H9 (cell line): ENCODE measurements around the gene BMPER. TPM values are rescaled to one million over a fixed set of nuclear protein-coding genes. Genes with fewer than 3 reads are reported as not detected.

Experiments used
- DNase-seq: peaks from one replicate; pipeline ENCODE4 v3.0.0-alpha.2; 2017
- H2AFZ ChIP-seq: one replicate; pipeline ENCODE4 v1.6.1; 2013; ENCODE audit warnings: mild to moderate bottlenecking, low read length, control low read depth, moderate library complexity
- H2AK5ac ChIP-seq: 2 replicates; pipeline ENCODE4 v1.6.1; 2013; ENCODE audit warnings: low read length, control low read depth, mixed read lengths; ENCODE audit not compliant: insufficient read length
- H2BK120ac ChIP-seq: one replicate; pipeline ENCODE4 v1.6.1; 2013; ENCODE audit warnings: low read depth, mild to moderate bottlenecking, low read length, control low read depth, inconsistent platforms; ENCODE audit not compliant: poor library complexity, severe bottlenecking
- H2BK12ac ChIP-seq: 2 replicates; pipeline ENCODE4 v1.6.1; 2013; ENCODE audit warnings: low read length, control low read depth, mixed read lengths, low read depth; ENCODE audit not compliant: insufficient read length
- H2BK15ac ChIP-seq: 2 replicates; pipeline ENCODE4 v1.6.1; 2013; ENCODE audit warnings: low read depth, low read length, control low read depth
- H2BK20ac ChIP-seq: one replicate; pipeline ENCODE4 v1.6.1; 2013; ENCODE audit warnings: low read depth, mild to moderate bottlenecking, low read length, control low read depth, inconsistent platforms; ENCODE audit not compliant: poor library complexity, severe bottlenecking
- H2BK5ac ChIP-seq: 2 replicates; pipeline ENCODE4 v1.6.1; 2013; ENCODE audit warnings: low read length, control low read depth, mixed read lengths; ENCODE audit not compliant: insufficient read length
- H3K14ac ChIP-seq: 2 replicates; pipeline ENCODE4 v1.6.1; 2013; ENCODE audit warnings: low read length, control low read depth; ENCODE audit not compliant: insufficient read depth
- H3K18ac ChIP-seq: 2 replicates; pipeline ENCODE4 v1.6.1; 2013; ENCODE audit warnings: low read depth, mild to moderate bottlenecking, mixed read lengths, low read length, control low read depth; ENCODE audit not compliant: insufficient read length
- H3K23ac ChIP-seq: 2 replicates; pipeline ENCODE4 v1.6.1; 2013; ENCODE audit warnings: low read length, control low read depth, mixed read lengths, low read depth; ENCODE audit not compliant: insufficient read length
- H3K23me2 ChIP-seq: 2 replicates; pipeline ENCODE4 v1.6.1; 2013; ENCODE audit warnings: low read depth, mild to moderate bottlenecking, mixed read lengths, low read length, control low read depth; ENCODE audit not compliant: insufficient read length, poor library complexity, severe bottlenecking
- H3K27ac ChIP-seq: 2 replicates; pipeline ENCODE4 v1.5.1; 2013; ENCODE audit warnings: low read length, control low read depth, mixed read lengths, low read depth; ENCODE audit not compliant: insufficient read length
- H3K27me3 ChIP-seq: 2 replicates; pipeline ENCODE4 v1.6.1; 2013; ENCODE audit warnings: low read length, control low read depth, inconsistent platforms; ENCODE audit not compliant: insufficient read depth
- H3K4ac ChIP-seq: 2 replicates; pipeline ENCODE4 v1.6.1; 2013; ENCODE audit warnings: low read depth, mild to moderate bottlenecking, control low read depth, inconsistent platforms, low read length, moderate library complexity
- H3K4me1 ChIP-seq: 2 replicates; pipeline ENCODE4 v1.6.1; 2013; ENCODE audit warnings: low read length, control low read depth, inconsistent platforms; ENCODE audit not compliant: insufficient read depth
- H3K4me2 ChIP-seq: 2 replicates; pipeline ENCODE4 v1.6.1; 2013; ENCODE audit warnings: low read length, control low read depth, mixed read lengths; ENCODE audit not compliant: insufficient read length, insufficient read depth
- H3K56ac ChIP-seq: 2 replicates; pipeline ENCODE4 v1.6.1; 2013; ENCODE audit warnings: low read depth, mild to moderate bottlenecking, mixed read lengths, low read length, control low read depth; ENCODE audit not compliant: insufficient read length
- H3K79me1 ChIP-seq: 2 replicates; pipeline ENCODE4 v1.6.1; 2013; ENCODE audit warnings: low read depth, mild to moderate bottlenecking, moderate library complexity, low read length, control low read depth, inconsistent platforms; ENCODE audit not compliant: insufficient read depth, poor library complexity, severe bottlenecking
- H3K79me2 ChIP-seq: 2 replicates; pipeline ENCODE4 v1.6.1; 2013; ENCODE audit warnings: low read length, control low read depth, inconsistent platforms; ENCODE audit not compliant: insufficient read depth
- H3K9ac ChIP-seq: 2 replicates; pipeline ENCODE4 v1.6.1; 2013; ENCODE audit warnings: low read length, control low read depth, mixed read lengths; ENCODE audit not compliant: insufficient read length; ENCODE audit errors: extremely low read depth
- H3K9me3 ChIP-seq: one replicate; pipeline ENCODE4 v1.6.1; 2013; ENCODE audit warnings: low read depth, low read length, inconsistent platforms; ENCODE audit not compliant: control insufficient read depth
- H3T11ph ChIP-seq: one replicate; pipeline ENCODE4 v1.6.1; 2013; ENCODE audit warnings: mild to moderate bottlenecking, low read length, control low read depth, inconsistent platforms
- H4K20me1 ChIP-seq: one replicate; pipeline ENCODE4 v1.6.1; 2013; ENCODE audit not compliant: control insufficient read depth, insufficient read length, insufficient read depth
- H4K5ac ChIP-seq: 2 replicates; pipeline ENCODE4 v1.6.1; 2013; ENCODE audit warnings: low read depth, mild to moderate bottlenecking, mixed read lengths, low read length, control low read depth; ENCODE audit not compliant: insufficient read length
- H4K8ac ChIP-seq: replicated peaks from 2 replicates; pipeline ENCODE4 v1.6.1; 2013; ENCODE audit warnings: low read length, control low read depth, mixed read lengths, low read depth; ENCODE audit not compliant: insufficient read length
- H4K91ac ChIP-seq: 2 replicates; pipeline ENCODE4 v1.6.1; 2013; ENCODE audit warnings: low read depth, mild to moderate bottlenecking, moderate library complexity, mixed read lengths, low read length, control low read depth; ENCODE audit not compliant: insufficient read length
- H3K27ac Mint-ChIP-seq, 3 experiments: 2 replicates in 2 of 3; 3 replicates in 1 of 3; pipeline ENCODE4 v1.8.0; 2020 to 2021; ENCODE audit warnings: mixed read lengths in 3 of 3, mild to moderate bottlenecking in 1 of 3, moderate library complexity in 1 of 3
- H3K27me3 Mint-ChIP-seq: 2 replicates; pipeline ENCODE4 v1.8.0; 2021; ENCODE audit warnings: low read depth, mild to moderate bottlenecking, moderate library complexity, mixed read lengths
- H3K36me3 Mint-ChIP-seq, 3 experiments: 2 replicates in 2 of 3; 3 replicates in 1 of 3; pipeline ENCODE4 v1.8.0; 2020 to 2021; ENCODE audit warnings: low read depth in 3 of 3, mixed read lengths in 3 of 3; ENCODE audit not compliant: insufficient read depth in 1 of 3
- H3K4me1 Mint-ChIP-seq, 2 experiments: 2 replicates each; pipeline ENCODE4 v1.8.0; 2020; ENCODE audit warnings: mixed read lengths in 2 of 2
- H3K4me3 Mint-ChIP-seq, 2 experiments: 2 replicates in 1 of 2; 3 replicates in 1 of 2; pipeline ENCODE4 v1.8.0; 2020 to 2021; ENCODE audit warnings: mild to moderate bottlenecking in 2 of 2, mixed read lengths in 2 of 2, moderate library complexity in 1 of 2
- H3K9me3 Mint-ChIP-seq, 2 experiments: 2 replicates in 1 of 2; 3 replicates in 1 of 2; pipeline ENCODE4 v1.8.0; 2020; ENCODE audit warnings: mild to moderate bottlenecking in 2 of 2, mixed read lengths in 2 of 2, moderate library complexity in 1 of 2
- WGBS: extraction: QIAGEN DNeasy Blood & Tissue Kit; methylation state at CpG from one replicate; pipeline ENCODE4 v1.1.7; 2013; ENCODE audit warnings: missing lambda C conversion rate, low lambda C conversion rate, mixed read lengths; ENCODE audit not compliant: insufficient read length; ENCODE audit errors: extremely low coverage; 5-methylcytosine and 5-hydroxymethylcytosine counted together
- total RNA-seq: library from RNA; stranded (reverse); gene quantifications from 2 replicates; pipeline ENCODE4 v1.2.1, GENCODE V29; 2021
- TF ChIP-seq, protein P1 (sequence below): fragments of 200-600 bp; sonication (generic); conservative IDR thresholded peaks from 3 replicates; pipeline ENCODE4 v1.8.0; 2021; ENCODE audit warnings: antibody characterized with exemption, mild to moderate bottlenecking

Gene BMPER
- total RNA-seq, 1 experiment from 2014 or later: 0.20 TPM

DNA sequence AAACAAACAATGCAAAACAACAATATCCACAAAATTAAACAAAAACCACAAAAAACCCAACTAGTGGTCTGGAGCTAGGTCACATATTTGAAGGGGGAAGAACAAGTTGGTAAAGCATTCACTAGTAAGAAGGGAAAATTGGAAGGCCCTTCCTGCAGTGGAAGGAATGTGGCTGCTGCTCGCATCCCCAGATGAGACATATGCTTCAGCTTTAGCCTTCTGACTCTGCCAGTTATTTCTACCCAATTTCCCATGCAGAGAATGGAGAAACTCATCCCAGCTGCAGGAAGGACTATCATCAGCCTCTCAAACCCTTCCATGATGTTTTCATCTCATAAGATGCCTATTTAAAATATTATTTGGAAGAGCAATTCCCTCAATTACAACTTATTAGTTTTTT, 176.6 kb downstream of the BMPER start:
- Histone ChIP-seq H3K56ac (no peak overlapping the region), H3K27ac (no peak overlapping the region), H2BK15ac (no peak overlapping the region), H3K9ac (no peak overlapping the region), H2BK5ac (no peak overlapping the region), H3K79me1 (no peaks in the 10 kb centered on the region), H3K4ac (no peak overlapping the region), H4K20me1 (no peaks in the 10 kb centered on the region), H4K5ac (no peak overlapping the region), H3K4me2 (no peak overlapping the region), H2AK5ac (no peak overlapping the region), H4K8ac (no peak overlapping the region), H3K9me3 (no peaks in the 10 kb centered on the region), H3K4me1 (no peaks in the 10 kb centered on the region), H3T11ph (no peak overlapping the region), H2BK120ac (no peak overlapping the region), H2BK20ac (no peak overlapping the region), H3K18ac (no peak overlapping the region), H3K27me3 (no peaks in the 10 kb centered on the region), H2BK12ac (no peak overlapping the region), H3K23ac (no peak overlapping the region), H3K23me2 (no peaks in the 10 kb centered on the region), H2AFZ (no peak overlapping the region), H3K79me2 (no peaks in the 10 kb centered on the region), H4K91ac (no peak overlapping the region), H3K14ac (no peak overlapping the region)
- no peak overlapping the region for H3K27ac Mint-ChIP-seq
- no peaks in the 10 kb centered on the region for H3K9me3 Mint-ChIP-seq
- WGBS: no CpG with 5 or more reads among the region's 1 CpG
- no peak for DNase-seq
- no peaks in the 10 kb centered on the region for H3K4me1 Mint-ChIP-seq
- TF ChIP-seq, protein P1, sequence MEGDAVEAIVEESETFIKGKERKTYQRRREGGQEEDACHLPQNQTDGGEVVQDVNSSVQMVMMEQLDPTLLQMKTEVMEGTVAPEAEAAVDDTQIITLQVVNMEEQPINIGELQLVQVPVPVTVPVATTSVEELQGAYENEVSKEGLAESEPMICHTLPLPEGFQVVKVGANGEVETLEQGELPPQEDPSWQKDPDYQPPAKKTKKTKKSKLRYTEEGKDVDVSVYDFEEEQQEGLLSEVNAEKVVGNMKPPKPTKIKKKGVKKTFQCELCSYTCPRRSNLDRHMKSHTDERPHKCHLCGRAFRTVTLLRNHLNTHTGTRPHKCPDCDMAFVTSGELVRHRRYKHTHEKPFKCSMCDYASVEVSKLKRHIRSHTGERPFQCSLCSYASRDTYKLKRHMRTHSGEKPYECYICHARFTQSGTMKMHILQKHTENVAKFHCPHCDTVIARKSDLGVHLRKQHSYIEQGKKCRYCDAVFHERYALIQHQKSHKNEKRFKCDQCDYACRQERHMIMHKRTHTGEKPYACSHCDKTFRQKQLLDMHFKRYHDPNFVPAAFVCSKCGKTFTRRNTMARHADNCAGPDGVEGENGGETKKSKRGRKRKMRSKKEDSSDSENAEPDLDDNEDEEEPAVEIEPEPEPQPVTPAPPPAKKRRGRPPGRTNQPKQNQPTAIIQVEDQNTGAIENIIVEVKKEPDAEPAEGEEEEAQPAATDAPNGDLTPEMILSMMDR: no peak
- H3K27me3 Mint-ChIP-seq: no peaks in the 10 kb centered on the region
- no peaks in the 10 kb centered on the region for H3K36me3 Mint-ChIP-seq
- H3K4me3 Mint-ChIP-seq: no peak overlapping the region
